CD14-positive monocyte (primary cell): ENCODE results near the gene ASIC2. TPM values are rescaled to one million over a fixed set of nuclear protein-coding genes. Genes with fewer than 3 reads are reported as not detected.

Source experiments
- DNase-seq, 3 donors: peaks; one replicate each; pipeline ENCODE4 v3.0.0-alpha.2; 2011 to 2022
- H2AFZ ChIP-seq: 2 replicates; pipeline ENCODE4 v1.6.0; 2012; ENCODE audit warnings: mild to moderate bottlenecking, low read depth, low read length, inconsistent platforms; ENCODE audit not compliant: insufficient read depth, poor library complexity, severe bottlenecking
- H3K27ac ChIP-seq, 2 donors: 1 replicate in 1 of 2; 2 replicates in 1 of 2; pipeline ENCODE4 v1.5.1; 2012 to 2013; ENCODE audit warnings: low read length in 2 of 2, control low read depth in 1 of 2, inconsistent platforms in 1 of 2, low read depth in 1 of 2, mild to moderate bottlenecking in 1 of 2
- H3K27me3 ChIP-seq, 2 donors: one replicate each; pipeline versions ENCODE4 v1.6.0 to v1.6.1; 2011 to 2013; ENCODE audit warnings: low read length in 2 of 2; ENCODE audit not compliant: control insufficient read depth in 2 of 2, insufficient read depth in 2 of 2
- H3K36me3 ChIP-seq, 2 donors: replicated peaks in 1 of 2; 1 replicate in 1 of 2; 2 replicates in 1 of 2; pipeline versions ENCODE4 v1.5.1 to v1.6.1; 2012 to 2013; ENCODE audit warnings: low read length in 2 of 2, control low read depth in 1 of 2, inconsistent platforms in 1 of 2, mild to moderate bottlenecking in 1 of 2; ENCODE audit not compliant: insufficient read depth in 2 of 2, control insufficient read depth in 1 of 2
- H3K4me1 ChIP-seq, 2 donors: 1 replicate in 1 of 2; 2 replicates in 1 of 2; pipeline versions ENCODE4 v1.5.1 to v1.6.1; 2012 to 2013; ENCODE audit warnings: low read length in 2 of 2, control low read depth in 1 of 2, inconsistent platforms in 1 of 2, mild to moderate bottlenecking in 1 of 2, moderate library complexity in 1 of 2; ENCODE audit not compliant: insufficient read depth in 2 of 2, control insufficient read depth in 1 of 2
- H3K4me2 ChIP-seq: replicated peaks from 2 replicates; pipeline ENCODE3; 2012; ENCODE audit warnings: low read length, moderate library complexity, mild to moderate bottlenecking; ENCODE audit not compliant: poor library complexity, severe bottlenecking; ENCODE audit errors: extremely low read depth
- H3K4me3 ChIP-seq, 3 experiments: fragments of 200-600 bp in 1 of 3; sonication (generic) in 1 of 3; replicated peaks in 1 of 3; 1 replicate in 2 of 3; 2 replicates in 1 of 3; pipeline ENCODE4 v1.5.1; 2011 to 2013; ENCODE audit warnings: low read length in 3 of 3, mild to moderate bottlenecking in 3 of 3, control low read depth in 2 of 3, low read depth in 2 of 3, inconsistent platforms in 1 of 3, moderate library complexity in 1 of 3
- H3K79me2 ChIP-seq: 2 replicates; pipeline ENCODE4 v1.6.0; 2012; ENCODE audit warnings: mild to moderate bottlenecking, control low read depth, inconsistent platforms, low read length, moderate library complexity; ENCODE audit not compliant: insufficient read depth
- H3K9ac ChIP-seq: 2 replicates; pipeline ENCODE4 v1.6.0; 2017; ENCODE audit warnings: low read length, mild to moderate bottlenecking; ENCODE audit not compliant: insufficient read depth, poor library complexity, severe bottlenecking
- H3K9me3 ChIP-seq, 2 donors: replicated peaks in 1 of 2; 1 replicate in 1 of 2; 2 replicates in 1 of 2; pipeline versions ENCODE4 v1.5.1 to v1.6.1; 2012 to 2013; ENCODE audit warnings: low read length in 2 of 2, control low read depth in 1 of 2; ENCODE audit not compliant: control insufficient read depth in 1 of 2, insufficient read depth in 1 of 2
- H4K20me1 ChIP-seq: 2 replicates; pipeline ENCODE4 v1.6.0; 2012; ENCODE audit warnings: mild to moderate bottlenecking, low read length, control low read depth, moderate library complexity; ENCODE audit not compliant: insufficient read depth
- H3K27ac Mint-ChIP-seq, 7 donors: one replicate each; pipeline ENCODE4 v1.8.0; 2020; ENCODE audit warnings: mild to moderate bottlenecking in 7 of 7, mixed read lengths in 7 of 7, moderate library complexity in 6 of 7, inconsistent platforms in 2 of 7
- H3K27me3 Mint-ChIP-seq, 3 donors: one replicate each; pipeline ENCODE4 v1.8.0; 2021 to 2022; ENCODE audit warnings: low read depth in 3 of 3, mild to moderate bottlenecking in 3 of 3, mixed read lengths in 3 of 3, moderate library complexity in 3 of 3, inconsistent platforms in 1 of 3
- H3K36me3 Mint-ChIP-seq, 2 donors: one replicate each; pipeline ENCODE4 v1.8.0; 2020; ENCODE audit warnings: mixed read lengths in 2 of 2, inconsistent platforms in 1 of 2, mild to moderate bottlenecking in 1 of 2
- H3K4me1 Mint-ChIP-seq: one replicate; pipeline ENCODE4 v1.8.0; 2020; ENCODE audit warnings: mild to moderate bottlenecking, mixed read lengths
- H3K4me3 Mint-ChIP-seq, 2 donors: one replicate each; pipeline ENCODE4 v1.8.0; 2020; ENCODE audit warnings: mild to moderate bottlenecking in 2 of 2, mixed read lengths in 2 of 2, moderate library complexity in 1 of 2
- H3K9me3 Mint-ChIP-seq, 7 donors: one replicate each; pipeline ENCODE4 v1.8.0; 2020 to 2022; ENCODE audit warnings: mixed read lengths in 7 of 7, mild to moderate bottlenecking in 6 of 7, moderate library complexity in 6 of 7, inconsistent platforms in 2 of 7
- CTCF ChIP-seq: fragments of 200-600 bp; IDR thresholded peaks from one replicate; pipeline ENCODE4 v1.8.0; 2022; ENCODE audit warnings: antibody characterized with exemption, mild to moderate bottlenecking
- WGBS: methylation state at CpG from one replicate; pipeline ENCODE4 v1.1.5; 2013; ENCODE audit warnings: missing lambda C conversion rate; ENCODE audit not compliant: insufficient coverage; 5-methylcytosine and 5-hydroxymethylcytosine counted together
- intact Hi-C, 2 donors: fragments of 100-400 bp; cut with micrococcal nuclease; formaldehyde crosslinking; loops; one replicate each; pipeline versions ENCODE4 v1.15.0 to v1.15.1; 2023
- polyA plus RNA-seq, 3 donors: library from polyadenylated mRNA; depleted of rRNA in 1 of 3; unstranded in 2 of 3; stranded (reverse) in 1 of 3; fragments of 300-500 nt in 2 of 3; fragments of >200 nt in 1 of 3; fragmentation: Illumina TruSeq in 2 of 3; gene quantifications; 1 replicate in 2 of 3; 2 replicates in 1 of 3; pipeline ENCODE4 v1.2.3, GENCODE V29; 2012 to 2021

The ASIC2 gene
- polyA plus RNA-seq, 3 donors = not detected

GRCh38 chr17:33116021-33116551, 177.0 kb downstream of the ASIC2 start:
- no peak for TF ChIP-seq CTCF
- Mint-ChIP-seq H3K4me1 (no peaks in the 10 kb centered on the region), H3K4me3 (no peak overlapping the region), H3K36me3 (no peaks in the 10 kb centered on the region), H3K9me3 (peaks cover 0 to 2% (median 0%) of the 10 kb centered on the region in 7 donors), H3K27me3 (peaks cover 0 to 10% (median 8%) of the 10 kb centered on the region in 3 donors), H3K27ac (no peak overlapping the region)
- no peaks in the 10 kb centered on the region for H3K4me1 ChIP-seq
- H3K27ac ChIP-seq = no peak overlapping the region
- no peaks in the 10 kb centered on the region for H3K27me3 ChIP-seq
- H4K20me1 ChIP-seq = no peaks in the 10 kb centered on the region
- H3K4me2 ChIP-seq = no peak overlapping the region
- no peaks in the 10 kb centered on the region for H3K79me2 ChIP-seq
- no peaks in the 10 kb centered on the region for H3K36me3 ChIP-seq
- no peak overlapping the region for H2AFZ ChIP-seq
- 94% methylated on average over 5 of the region's 13 CpGs for WGBS
- H3K9ac ChIP-seq = no peak overlapping the region
- no peak overlapping the region for H3K4me3 ChIP-seq
- intact Hi-C loops = no loop called here
- no peak for DNase-seq
- no peaks in the 10 kb centered on the region for H3K9me3 ChIP-seq

GRCh38 chr17:33115366-33115765, 177.7 kb downstream of the ASIC2 start:
- H3K36me3 ChIP-seq = no peaks in the 10 kb centered on the region
- peaks cover 0 to 10% (median 5%) of the 10 kb centered on the region in 3 donors for H3K27me3 Mint-ChIP-seq
- H3K27me3 ChIP-seq = no peaks in the 10 kb centered on the region
- no peaks in the 10 kb centered on the region for H3K9me3 ChIP-seq
- no peaks in the 10 kb centered on the region for H3K79me2 ChIP-seq
- DNase-seq = no peak
- intact Hi-C loops = no loop called here
- no peak overlapping the region for H3K27ac ChIP-seq
- no peaks in the 10 kb centered on the region for H3K4me1 ChIP-seq
- no peak overlapping the region for H2AFZ ChIP-seq
- H3K9ac ChIP-seq = no peak overlapping the region
- peaks cover 0 to 2% (median 0%) of the 10 kb centered on the region in 7 donors for H3K9me3 Mint-ChIP-seq
- no peak for TF ChIP-seq CTCF
- H3K4me2 ChIP-seq = no peak overlapping the region
- H3K27ac Mint-ChIP-seq = no peak overlapping the region
- H3K4me3 ChIP-seq = no peak overlapping the region
- 100% methylated on average over 4 of the region's 5 CpGs for WGBS
- H4K20me1 ChIP-seq = no peaks in the 10 kb centered on the region
- H3K4me3 Mint-ChIP-seq = no peak overlapping the region
- H3K36me3 Mint-ChIP-seq = no peaks in the 10 kb centered on the region
- no peaks in the 10 kb centered on the region for H3K4me1 Mint-ChIP-seq
